ENCODE measurements around the gene ANKRD49. TPM values are rescaled to one million over a fixed set of nuclear protein-coding genes. Genes with fewer than 3 reads are reported as not detected.

Gene ANKRD49
- total and polyA plus RNA-seq, 4 donors: 10.4 to 22.6 (median 15.5) TPM

DNA sequence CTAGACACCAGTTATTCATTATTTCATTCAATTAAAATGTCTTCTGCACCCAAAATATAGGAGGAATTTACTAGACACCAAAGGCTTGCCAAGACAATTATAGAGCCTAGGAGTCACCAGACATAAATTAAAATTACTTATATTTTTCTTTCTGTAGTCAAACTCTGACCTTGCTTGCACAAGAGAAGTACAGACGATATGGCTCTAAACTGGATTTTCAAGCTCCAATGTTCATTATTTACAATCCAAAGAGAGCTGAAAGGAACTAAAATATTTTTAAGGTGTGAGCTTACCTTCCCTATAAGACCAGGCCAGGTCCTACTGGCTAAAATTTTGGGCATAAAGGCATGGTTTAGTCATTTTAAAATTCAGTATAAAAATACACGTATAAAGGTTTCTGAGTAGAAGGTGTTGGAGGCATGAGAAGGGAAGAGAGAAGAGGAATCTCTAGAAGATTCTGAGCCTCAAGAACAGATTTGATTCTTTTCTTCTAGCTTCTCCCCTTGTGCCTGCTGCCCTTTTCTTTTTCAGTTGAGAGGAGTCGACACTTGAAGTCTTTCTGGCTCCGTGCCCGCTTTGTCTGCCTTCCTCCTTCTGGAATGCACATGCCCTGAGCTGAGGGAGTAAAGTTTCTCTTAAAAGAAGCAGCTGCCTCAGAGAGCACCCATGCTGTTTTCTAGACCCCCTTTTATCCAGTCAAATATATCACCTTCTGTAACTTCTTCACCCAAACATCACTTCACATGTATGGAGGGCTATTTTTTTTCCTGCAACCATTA, 32.0 kb downstream of the ANKRD49 start:
- Histone ChIP-seq H3K27ac (ENCODE audit: low read depth in 1 of 2, low read length in 1 of 2) (no peak overlapping the region), H3K27me3 (ENCODE audit: control insufficient read depth in 3 of 3, insufficient read depth in 3 of 3, low read length in 2 of 3) (no peaks in the 10 kb centered on the region), H3K9me3 (ENCODE audit: control insufficient read depth in 4 of 4, insufficient read depth in 3 of 4, low read length in 3 of 4) (no peaks in the 10 kb centered on the region), H3K4me3 (no peak overlapping the region), H3K36me3 (ENCODE audit: control insufficient read depth in 4 of 4, insufficient read depth in 4 of 4, low read length in 4 of 4) (no peaks in the 10 kb centered on the region), H3K9ac (ENCODE audit: insufficient read depth in 1 of 2, low read length in 2 of 2) (no peak overlapping the region), H3K4me1 (ENCODE audit: control insufficient read depth in 5 of 5, insufficient read depth in 5 of 5, low read length in 5 of 5) (peaks cover 0 to 20% (median 0%) of the 10 kb centered on the region in 5 donors)
- WGBS, 2 donors: 27 to 32% methylated on average over 5 of the region's 5 CpGs
- DNase-seq: peak; percentile 85 to 88 (median 85)
- TF ChIP-seq, protein P1, sequence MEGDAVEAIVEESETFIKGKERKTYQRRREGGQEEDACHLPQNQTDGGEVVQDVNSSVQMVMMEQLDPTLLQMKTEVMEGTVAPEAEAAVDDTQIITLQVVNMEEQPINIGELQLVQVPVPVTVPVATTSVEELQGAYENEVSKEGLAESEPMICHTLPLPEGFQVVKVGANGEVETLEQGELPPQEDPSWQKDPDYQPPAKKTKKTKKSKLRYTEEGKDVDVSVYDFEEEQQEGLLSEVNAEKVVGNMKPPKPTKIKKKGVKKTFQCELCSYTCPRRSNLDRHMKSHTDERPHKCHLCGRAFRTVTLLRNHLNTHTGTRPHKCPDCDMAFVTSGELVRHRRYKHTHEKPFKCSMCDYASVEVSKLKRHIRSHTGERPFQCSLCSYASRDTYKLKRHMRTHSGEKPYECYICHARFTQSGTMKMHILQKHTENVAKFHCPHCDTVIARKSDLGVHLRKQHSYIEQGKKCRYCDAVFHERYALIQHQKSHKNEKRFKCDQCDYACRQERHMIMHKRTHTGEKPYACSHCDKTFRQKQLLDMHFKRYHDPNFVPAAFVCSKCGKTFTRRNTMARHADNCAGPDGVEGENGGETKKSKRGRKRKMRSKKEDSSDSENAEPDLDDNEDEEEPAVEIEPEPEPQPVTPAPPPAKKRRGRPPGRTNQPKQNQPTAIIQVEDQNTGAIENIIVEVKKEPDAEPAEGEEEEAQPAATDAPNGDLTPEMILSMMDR (IDR thresholded peaks at IDR 0.05; ENCODE audit: control extremely low read depth, extremely low read depth): no peak
- ATAC-seq (ENCODE audit: insufficient read depth, low FRiP score): no peak

- H3K36me3 ChIP-seq (ENCODE audit: control insufficient read depth in 4 of 4, insufficient read depth in 4 of 4, low read length in 4 of 4): no peaks in the 10 kb centered on the region
- DNase-seq: peak in 1 of 3 donors; percentile 12
- no peaks in the 10 kb centered on the region for H3K27me3 ChIP-seq (ENCODE audit: control insufficient read depth in 3 of 3, insufficient read depth in 3 of 3, low read length in 2 of 3)
- 60 to 67% methylated on average over 4 of the region's 4 CpGs for WGBS, 2 donors
- no peaks in the 10 kb centered on the region for H3K9me3 ChIP-seq (ENCODE audit: control insufficient read depth in 4 of 4, insufficient read depth in 3 of 4, low read length in 3 of 4)
- ATAC-seq (ENCODE audit: insufficient read depth, low FRiP score): no peak
- no peak overlapping the region for H3K4me3 ChIP-seq
- TF ChIP-seq, protein P1 (IDR thresholded peaks at IDR 0.05; ENCODE audit: control extremely low read depth, extremely low read depth): no peak
- H3K27ac ChIP-seq (ENCODE audit: low read depth in 1 of 2, low read length in 1 of 2): no peak overlapping the region
- peaks cover 0 to 20% (median 0%) of the 10 kb centered on the region in 5 donors for H3K4me1 ChIP-seq (ENCODE audit: control insufficient read depth in 5 of 5, insufficient read depth in 5 of 5, low read length in 5 of 5)
- no peak overlapping the region for H3K9ac ChIP-seq (ENCODE audit: insufficient read depth in 1 of 2, low read length in 2 of 2)
These were observed 33.1 kb downstream of the ANKRD49 start for GRCh38 chr11:94526645-94527438.

DNA sequence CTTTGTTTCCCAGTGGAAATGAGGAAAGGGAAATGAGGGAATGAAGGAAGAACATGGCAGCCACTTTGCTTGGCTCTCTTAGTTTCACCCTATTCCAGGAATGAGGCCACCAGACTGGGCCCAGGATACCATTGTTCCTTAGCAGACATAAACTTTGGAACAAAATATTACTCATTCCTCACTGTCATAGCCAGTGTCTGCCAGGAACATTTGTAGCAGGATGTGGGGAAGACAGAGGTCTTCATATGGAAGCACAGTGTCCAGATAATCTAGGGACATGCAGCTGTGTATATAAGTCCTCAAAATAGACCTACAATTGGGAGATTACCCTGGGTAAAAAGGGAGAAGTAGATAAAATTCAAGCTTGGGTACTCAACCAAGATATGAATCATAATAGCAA, 34.8 kb downstream of the ANKRD49 start:
- TF ChIP-seq, protein P1 (IDR thresholded peaks at IDR 0.05; ENCODE audit: control extremely low read depth, extremely low read depth): no peak
- Histone ChIP-seq H3K4me1 (ENCODE audit: control insufficient read depth in 5 of 5, insufficient read depth in 5 of 5, low read length in 5 of 5) (peaks cover 0 to 20% (median 1%) of the 10 kb centered on the region in 5 donors), H3K9ac (ENCODE audit: insufficient read depth in 1 of 2, low read length in 2 of 2) (no peak overlapping the region), H3K36me3 (ENCODE audit: control insufficient read depth in 4 of 4, insufficient read depth in 4 of 4, low read length in 4 of 4) (no peaks in the 10 kb centered on the region), H3K27me3 (ENCODE audit: control insufficient read depth in 3 of 3, insufficient read depth in 3 of 3, low read length in 2 of 3) (no peaks in the 10 kb centered on the region), H3K4me3 (no peak overlapping the region), H3K27ac (ENCODE audit: low read depth in 1 of 2, low read length in 1 of 2) (no peak overlapping the region), H3K9me3 (ENCODE audit: control insufficient read depth in 4 of 4, insufficient read depth in 3 of 4, low read length in 3 of 4) (no peaks in the 10 kb centered on the region)
- no peak for ATAC-seq (ENCODE audit: insufficient read depth, low FRiP score)
- no peak for DNase-seq

Data from lung (tissue), 12 donors.